HUDEP-2 (cell line): ENCODE measurements around the gene PDE1C.
"Not testable (repeated sequence)": the region's sequence is repeated elsewhere in the genome, so short reads cannot be mapped to it uniquely, and the experiment has no call there.

Source experiments
- DNase-seq, 76 experiments: peaks; one replicate each; lab custom pipeline; 2025; ENCODE audit not compliant: unreplicated experiment in 76 of 76; lab: John Stamatoyannopoulos, UW

The PDE1C gene

GRCh38 chr7:32045228-32045627 is 25.0 kb downstream of the PDE1C start:
- DNase-seq, result no peak

GRCh38 chr7:32044739-32045138 is 25.5 kb downstream of the PDE1C start:
- no peak for DNase-seq

GRCh38 chr7:32043688-32044087 is 26.5 kb downstream of the PDE1C start:
- no peak for DNase-seq

GRCh38 chr7:32042900-32043299 is 27.3 kb downstream of the PDE1C start:
- no peak for DNase-seq

GRCh38 chr7:32039000-32039756 is 31.0 kb downstream of the PDE1C start:
- DNase-seq, result no peak

GRCh38 chr7:32037650-32038198 is 32.5 kb downstream of the PDE1C start:
- no peak for DNase-seq

- no peak for DNase-seq
These were observed 33.6 kb downstream of the PDE1C start for GRCh38 chr7:32036557-32036956.

GRCh38 chr7:32034052-32034451 is 36.2 kb downstream of the PDE1C start:
- no peak for DNase-seq

- DNase-seq, result no peak
These were observed 37.2 kb downstream of the PDE1C start for GRCh38 chr7:32033006-32033405.

GRCh38 chr7:32032211-32032610 is 38.0 kb downstream of the PDE1C start:
- DNase-seq, result no peak

GRCh38 chr7:32030904-32031692 is 39.1 kb downstream of the PDE1C start:
- DNase-seq, result no peak

GRCh38 chr7:32026083-32026425 is 44.2 kb downstream of the PDE1C start:
- no peak for DNase-seq

GRCh38 chr7:32025381-32026082 is 44.7 kb downstream of the PDE1C start:
- DNase-seq, result no peak

GRCh38 chr7:32023376-32023775 is 46.8 kb downstream of the PDE1C start:
- DNase-seq, result no peak

GRCh38 chr7:32022966-32023365 is 47.2 kb downstream of the PDE1C start:
- no peak for DNase-seq

- no peak for DNase-seq
These were observed 49.6 kb downstream of the PDE1C start for GRCh38 chr7:32020551-32021159.

- no peak for DNase-seq
These were observed 51.2 kb downstream of the PDE1C start for GRCh38 chr7:32018845-32019578.

GRCh38 chr7:32015133-32015532 is 55.1 kb downstream of the PDE1C start:
- no peak for DNase-seq

GRCh38 chr7:32013471-32013870 is 56.7 kb downstream of the PDE1C start:
- not testable (repeated sequence) for DNase-seq

- no peak for DNase-seq
These were observed 64.6 kb downstream of the PDE1C start for GRCh38 chr7:32005577-32005976.
